Activated CD4-positive, alpha-beta T cell treated with anti-CD3 and anti-CD28 coated beads, Interleukin-2, Interleukin-6, amounts not matched to agents 100 ng/mL and 50 ng/mL, durations not matched to agents 16 hours and 8 hours (primary cell): ENCODE measurements around the gene TENM4.
A peak's percentile ranks its signal among the peaks of the same experiment; 100 is the strongest.

Experiments
- DNase-seq: peaks from one replicate; pipeline ENCODE4 v3.0.0-alpha.2; 2020

TENM4 gene

DNA sequence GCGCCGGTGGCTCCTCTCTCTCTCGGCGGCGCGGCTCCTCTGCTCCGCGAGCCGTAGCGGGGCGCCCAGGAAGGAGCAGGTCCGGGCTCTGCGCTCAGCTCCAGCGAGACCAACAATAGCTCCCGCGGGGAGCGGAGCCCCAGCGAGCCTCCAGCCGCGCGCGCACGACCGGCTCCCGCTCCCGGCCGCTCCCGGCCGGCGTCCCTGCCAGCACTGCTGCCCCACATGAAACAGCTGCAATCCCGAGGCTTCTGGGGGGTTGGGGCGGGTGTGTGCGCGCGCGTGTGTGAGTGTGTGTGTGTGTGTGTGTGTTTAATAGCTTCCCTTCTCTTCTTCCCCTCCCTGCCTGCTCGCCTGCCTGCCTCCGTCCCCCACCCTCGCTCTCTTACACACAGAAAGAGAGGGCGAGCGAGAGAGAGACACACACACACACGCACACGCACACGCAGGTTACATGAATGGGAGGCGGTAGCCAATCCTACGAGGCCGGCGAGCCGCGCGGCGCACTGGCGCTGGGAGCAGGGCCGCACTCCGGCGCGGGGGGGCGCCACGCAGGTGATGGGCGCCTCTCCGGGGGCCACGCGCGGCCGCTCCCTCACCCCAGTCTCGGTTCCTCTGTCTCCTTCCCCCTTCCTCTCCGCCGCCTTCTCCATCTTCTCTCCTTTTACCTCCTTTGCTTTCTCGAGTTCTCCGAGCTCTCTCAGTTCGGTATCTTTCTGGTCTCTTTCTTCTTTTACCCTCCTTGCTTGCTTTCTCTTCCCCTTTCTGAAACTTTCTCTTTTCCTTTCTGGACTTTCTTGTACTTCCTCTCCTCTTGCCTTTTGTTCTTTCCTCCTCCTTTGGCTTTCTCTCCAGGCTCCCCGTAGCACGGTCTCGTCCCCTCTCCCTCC, at the start of gene TENM4:
TENM4 (minus strand) TSS at position 460 of the 890 bp plus-strand sequence. CDS start 371,086 bp downstream, outside the sequence.
- peak; percentile 9 for DNase-seq

GRCh38 chr11:79488286-79488685, 47.5 kb upstream of the TENM4 start:
- no peak for DNase-seq

DNA sequence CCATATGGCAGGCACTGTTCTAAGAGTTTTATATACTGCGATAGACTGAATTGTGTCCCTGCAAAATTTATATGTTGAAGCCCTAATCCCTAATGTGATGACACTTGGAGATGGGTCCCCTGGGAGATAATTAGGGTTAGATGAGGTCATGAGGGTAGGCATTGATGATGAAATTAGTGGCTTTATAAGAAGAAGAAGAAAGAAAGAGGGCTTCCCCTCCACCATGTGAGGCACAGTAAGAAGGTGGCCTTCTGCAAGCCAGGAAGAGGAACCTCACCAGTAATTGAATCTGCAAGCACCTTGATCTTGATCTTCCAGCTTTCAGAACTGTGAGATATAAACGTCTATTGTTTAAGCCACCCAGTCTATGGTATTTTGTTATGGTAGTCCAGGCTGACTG, 46.6 kb upstream of the TENM4 start:
- no peak for DNase-seq

- peak; percentile 8 for DNase-seq
Measured at GRCh38 chr11:79486242-79486984, 45.6 kb upstream of the TENM4 start.

DNA sequence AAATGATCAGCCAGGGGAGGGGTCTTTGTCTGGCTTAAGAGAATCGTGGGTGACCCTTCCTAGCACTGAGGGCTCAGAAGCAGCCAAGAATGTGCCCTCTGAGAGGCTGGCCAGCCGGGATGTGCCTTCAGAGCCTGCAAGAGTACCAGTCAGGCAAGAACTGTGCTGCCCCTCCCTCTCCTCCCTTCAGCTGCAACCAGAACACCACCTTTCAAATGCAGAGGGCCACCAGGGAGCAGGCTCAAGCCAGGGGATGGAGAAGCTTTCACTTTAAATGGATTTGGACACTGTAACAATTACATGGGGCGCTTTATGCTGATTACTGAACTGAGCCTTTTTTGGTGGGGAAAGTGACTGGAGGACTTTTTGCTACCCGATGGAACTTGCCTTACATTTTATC, 44.9 kb upstream of the TENM4 start:
- no peak for DNase-seq

DNA sequence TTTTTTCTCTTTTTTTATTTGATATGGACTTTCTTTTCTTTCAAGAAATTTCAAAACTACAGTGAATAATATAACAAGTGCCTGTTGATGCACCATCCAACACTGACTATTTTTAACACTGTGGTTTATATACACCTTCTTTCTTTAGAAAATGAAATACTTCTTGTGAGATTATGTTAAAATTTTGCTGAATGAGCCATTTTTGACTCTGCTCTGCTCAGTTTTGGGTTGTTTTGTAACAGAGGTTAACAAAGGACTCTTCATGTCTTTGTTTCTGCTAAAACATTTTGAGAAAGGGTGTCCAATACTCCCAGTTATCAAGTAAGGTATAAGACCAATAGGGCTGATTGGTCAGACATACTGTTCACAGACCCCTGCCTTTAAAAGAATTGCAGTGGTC, 44.0 kb upstream of the TENM4 start:
- DNase-seq, result no peak

- peak; percentile 47 for DNase-seq
Measured at GRCh38 chr11:79482800-79483199, 42.0 kb upstream of the TENM4 start.

DNA sequence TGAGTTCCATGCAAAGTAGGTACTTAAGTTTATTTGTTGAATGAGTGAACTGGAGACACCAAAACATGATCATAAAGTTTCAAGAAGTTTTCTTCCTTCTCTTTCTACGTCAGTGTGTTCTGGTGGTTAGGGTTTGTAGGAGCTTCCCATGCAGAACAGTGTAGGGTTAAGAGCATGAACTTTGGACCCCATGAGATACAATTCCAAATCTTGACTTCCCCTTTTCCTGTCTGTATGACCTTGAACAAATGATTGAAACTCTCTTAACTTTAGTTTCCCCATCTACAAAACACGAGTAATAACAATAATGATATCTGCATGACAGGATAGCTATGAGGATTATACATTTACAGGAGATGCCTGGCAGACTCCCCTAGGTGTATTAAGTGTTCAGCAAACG, 41.0 kb upstream of the TENM4 start:
- no peak for DNase-seq

- no peak for DNase-seq
Measured at GRCh38 chr11:79480864-79481263, 40.0 kb upstream of the TENM4 start.

DNA sequence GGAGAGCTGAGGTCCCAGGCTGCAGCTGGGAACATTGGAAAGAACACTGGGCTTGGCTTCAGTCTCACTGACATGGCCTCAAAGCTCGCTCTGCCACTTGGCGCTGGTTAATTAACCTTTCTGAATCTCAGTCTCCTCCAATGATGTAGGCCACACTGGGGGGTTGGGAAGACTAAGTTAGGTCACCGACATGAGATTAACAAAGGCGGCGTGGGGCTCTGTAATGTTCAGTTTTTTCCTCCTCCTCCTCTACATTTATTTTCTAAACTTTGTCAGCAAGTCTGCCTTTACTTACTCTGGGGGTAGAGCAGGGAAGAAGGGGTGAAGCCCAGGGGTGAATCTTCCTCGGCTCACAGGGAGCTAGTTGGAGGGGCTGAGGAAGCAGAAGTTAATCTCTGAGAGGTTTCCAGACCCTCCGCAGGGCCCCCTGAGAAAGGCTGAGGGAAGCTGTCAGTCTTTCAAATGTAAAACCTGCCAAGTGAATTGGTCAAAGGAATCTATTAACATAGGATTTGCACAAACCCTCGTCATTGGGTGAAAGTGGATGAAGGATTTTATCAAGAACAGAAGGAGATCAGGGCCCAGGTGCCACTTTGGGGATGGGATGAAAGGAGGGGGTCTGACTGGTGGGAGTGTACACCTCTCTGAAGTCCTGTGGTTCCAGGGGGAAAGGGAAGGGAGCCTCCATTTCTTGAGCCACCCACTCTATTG, 32.1 kb upstream of the TENM4 start:
- DNase-seq, result no peak

DNA sequence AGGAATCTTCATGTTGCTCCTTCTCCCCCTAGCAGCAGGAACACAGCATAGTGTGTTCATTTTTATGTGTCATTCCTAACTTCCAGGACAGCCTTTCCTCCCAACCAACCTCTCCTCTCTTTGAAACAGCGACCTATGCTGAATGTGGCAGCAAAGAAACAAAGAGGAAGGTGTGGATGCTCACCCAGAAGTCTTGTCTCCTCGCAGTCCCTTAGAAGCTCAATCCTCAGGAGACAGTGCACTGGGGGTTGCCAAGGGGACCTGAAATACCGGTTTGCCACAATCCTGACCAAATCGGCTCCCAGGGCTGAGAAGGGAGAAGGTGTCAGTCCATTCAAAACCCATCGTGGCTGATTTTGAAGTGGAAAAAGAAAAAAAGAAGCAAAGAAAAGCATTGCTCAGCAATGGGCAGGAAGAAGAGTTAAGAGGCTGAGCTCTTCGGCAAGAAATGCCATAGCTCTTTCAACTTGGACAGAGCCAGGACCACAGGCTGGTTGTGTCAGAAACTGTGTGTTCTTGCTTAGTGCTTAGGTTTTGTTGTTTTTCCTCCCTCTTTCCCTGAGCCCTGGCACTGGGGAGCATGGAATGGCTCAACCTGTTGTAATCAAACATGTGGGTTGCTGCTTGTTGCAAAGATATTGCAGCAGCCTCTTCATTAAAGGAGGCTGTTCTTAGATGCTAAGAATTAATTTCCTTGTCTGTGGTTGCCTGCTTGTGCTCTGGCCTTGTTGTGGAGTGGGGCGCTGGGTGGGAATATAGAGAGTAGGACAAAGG, 30.4 kb upstream of the TENM4 start:
- DNase-seq, result no peak

DNA sequence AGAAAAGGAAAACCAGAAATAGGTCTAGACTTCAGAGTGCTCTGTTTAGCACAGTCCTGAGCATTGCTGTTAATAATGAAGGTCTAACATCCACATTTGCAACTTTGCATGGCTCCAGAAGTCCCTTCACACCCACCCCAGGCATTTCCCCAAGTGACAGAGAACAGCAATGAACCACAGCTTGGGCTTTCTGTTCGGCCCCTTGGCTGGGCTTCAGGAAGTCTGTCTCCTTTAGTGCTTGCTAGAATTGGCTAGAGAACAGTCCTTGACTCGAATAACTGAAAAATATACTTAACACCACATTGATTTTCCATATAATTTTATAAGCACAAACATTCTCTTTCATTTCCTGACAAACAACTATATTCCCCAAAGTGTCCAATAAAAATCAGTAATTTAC, 29.3 kb upstream of the TENM4 start:
- DNase-seq, result no peak

DNA sequence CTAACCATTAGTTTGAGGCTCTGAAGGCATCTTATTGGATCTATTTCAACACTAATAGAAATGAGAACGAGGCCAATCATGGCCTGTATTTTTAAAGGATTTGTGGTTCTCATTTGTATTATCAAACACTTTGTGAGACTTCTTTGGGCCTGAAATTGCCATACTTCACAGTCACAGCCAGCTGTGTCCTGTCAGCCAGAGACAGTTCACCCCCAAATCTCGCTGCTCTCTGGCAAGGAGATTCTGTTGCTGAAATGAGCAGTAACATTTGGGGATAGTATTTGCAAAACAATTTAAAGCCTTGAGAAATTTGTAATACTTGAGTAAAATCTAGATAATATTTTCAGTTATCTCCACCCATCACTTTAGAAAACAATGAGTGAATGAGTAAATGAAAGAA, 26.9 kb upstream of the TENM4 start:
- DNase-seq, result no peak

DNA sequence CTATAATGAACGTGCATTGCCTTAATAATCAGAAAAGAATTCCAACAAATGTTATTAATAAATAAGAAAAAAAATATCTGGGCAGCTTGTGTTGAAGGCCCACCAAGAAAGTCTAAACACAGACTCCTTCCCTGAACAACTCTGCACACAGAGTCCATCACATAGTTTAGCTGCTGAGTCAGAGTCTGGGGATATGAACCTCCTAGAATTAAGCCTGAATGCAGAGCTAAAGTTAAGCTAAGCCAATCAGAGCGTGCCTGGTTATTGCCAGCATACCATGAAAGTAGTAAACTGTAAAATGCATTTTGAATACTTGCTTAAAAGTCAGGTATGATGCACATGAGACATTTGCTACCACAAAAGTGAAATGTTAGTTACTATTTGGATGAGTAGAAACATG, 25.6 kb upstream of the TENM4 start:
- DNase-seq, result no peak

DNA sequence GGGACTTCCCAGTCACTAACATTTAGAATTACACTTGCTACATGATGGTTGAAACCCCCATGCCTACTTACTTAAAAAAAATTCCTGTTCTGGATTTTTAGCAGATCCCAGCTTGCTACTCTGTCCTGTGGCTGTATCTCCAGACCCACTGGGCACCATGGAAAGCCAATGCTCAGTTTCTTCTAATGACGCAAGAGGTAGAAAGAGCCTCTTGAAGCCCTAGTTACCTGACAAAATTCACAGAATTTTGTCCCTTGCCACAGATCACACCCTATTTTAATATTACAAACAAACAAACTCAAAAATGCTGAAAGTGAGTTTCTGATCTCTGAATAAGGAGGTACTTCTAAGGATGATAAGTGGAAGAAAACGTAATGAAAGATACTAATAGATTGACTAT, 24.3 kb upstream of the TENM4 start:
- DNase-seq, result no peak

GRCh38 chr11:79461666-79462645, 21.1 kb upstream of the TENM4 start:
- no peak for DNase-seq

DNA sequence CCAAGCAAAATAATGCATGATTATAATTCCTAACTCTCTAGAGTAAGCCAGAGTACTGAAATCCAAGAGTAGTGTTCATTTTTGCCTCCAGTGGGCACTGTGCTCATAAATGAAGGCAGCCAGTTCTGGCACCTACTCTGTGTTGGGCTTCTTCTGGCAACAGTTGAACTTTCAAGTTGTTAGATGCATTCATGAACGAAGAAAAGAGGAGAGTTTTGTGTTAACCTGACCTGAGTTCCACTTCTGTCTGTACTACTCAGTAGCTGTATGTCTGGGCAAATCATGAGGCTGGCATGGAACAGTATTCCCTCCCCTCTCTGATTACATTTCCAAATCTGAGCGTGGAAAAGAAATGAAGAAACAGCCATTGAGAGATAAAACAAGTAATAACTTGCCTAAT, 20.3 kb upstream of the TENM4 start:
- no peak for DNase-seq

DNA sequence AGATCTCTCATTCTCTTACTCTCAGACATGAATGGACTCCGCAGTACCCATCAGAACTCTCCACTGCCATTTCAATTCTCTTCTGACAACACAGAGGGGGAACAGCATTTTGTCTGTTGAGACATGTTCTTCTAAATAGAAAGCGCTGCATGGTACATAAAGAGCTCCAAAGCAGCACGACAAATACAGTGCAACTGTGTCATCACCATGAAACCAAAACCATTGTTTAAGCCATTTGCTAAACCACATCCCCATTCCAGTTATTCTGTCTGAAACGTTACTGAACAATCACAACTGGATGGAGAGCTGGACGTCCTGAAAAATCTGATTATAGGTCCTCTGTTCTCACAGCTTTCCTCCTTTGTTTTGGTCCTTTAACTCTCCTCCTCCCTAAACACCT, 17.9 kb upstream of the TENM4 start:
- no peak for DNase-seq

DNA sequence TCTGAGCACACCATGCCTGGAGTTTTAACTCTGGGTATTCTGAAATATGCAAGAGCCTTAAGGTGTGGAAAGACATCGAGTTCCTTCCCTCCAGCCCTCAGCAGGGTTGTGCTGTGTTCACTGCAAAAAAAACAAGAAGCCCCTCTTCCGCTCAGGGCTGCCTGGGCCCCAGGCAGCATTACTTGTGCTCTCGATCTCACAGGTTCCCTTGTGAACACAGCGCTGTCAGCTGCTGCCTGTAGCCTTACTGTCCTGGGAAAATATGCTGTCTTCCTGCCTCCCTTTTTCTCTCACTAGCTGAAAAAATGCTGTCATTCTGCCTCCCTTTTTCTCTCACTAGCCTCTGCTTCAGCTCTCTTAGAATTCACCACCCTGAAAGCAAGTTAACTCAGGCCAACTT, 15.7 kb upstream of the TENM4 start:
- DNase-seq, result no peak

DNA sequence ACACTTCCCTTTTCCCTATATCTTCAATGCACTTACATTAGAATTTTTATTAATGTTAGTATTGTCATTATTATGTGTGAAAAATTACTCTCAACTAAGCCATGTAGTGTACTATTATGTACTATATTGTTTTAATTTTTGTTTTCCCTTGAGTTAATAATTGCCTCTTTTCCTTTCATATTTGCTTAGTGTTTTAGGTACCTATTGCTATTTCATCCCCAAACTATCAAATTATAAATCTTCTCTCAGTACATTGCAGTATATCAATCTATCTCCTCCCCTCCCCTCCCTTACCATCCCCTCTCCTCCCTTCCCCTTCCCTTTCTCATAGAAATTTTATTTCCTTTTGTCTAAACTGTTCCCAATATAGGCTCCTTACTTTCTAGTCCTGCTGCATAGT, 12.8 kb upstream of the TENM4 start:
- no peak for DNase-seq

GRCh38 chr11:79449040-79449439, 8.2 kb upstream of the TENM4 start:
- no peak for DNase-seq
